ENCODE data around the gene MAP1LC3C.
"Not testable (repeated sequence)": the region's sequence is repeated elsewhere in the genome, so short reads cannot be mapped to it uniquely, and the experiment has no call there.

DNA sequence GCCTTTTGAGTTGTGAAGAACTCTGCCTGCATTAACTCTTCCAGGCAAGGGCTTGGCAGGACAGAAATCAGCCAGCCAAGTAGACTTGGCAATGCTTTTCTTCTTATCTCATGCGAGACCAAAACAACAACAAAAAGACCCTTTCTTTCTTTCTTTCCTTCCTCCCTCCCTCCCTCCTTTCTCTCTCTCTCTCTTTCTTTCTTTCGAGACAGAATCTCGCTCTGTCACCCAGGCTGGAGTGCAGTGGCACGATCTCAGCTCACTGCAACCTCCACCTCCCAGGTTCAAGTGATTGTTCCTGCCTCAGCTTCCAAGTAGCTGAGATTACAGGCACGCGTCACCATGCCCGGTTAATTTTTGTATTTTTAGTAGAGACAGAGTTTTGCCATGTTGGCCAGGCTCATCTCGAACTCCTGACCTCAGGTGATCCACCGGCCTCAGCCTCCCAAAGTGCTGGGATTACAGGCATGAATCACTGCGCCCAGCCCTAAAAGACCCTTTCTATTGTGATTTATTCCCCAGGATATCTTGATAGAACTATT is 10.4 kb downstream of the MAP1LC3C start:
- TF ChIP-seq, protein P1, sequence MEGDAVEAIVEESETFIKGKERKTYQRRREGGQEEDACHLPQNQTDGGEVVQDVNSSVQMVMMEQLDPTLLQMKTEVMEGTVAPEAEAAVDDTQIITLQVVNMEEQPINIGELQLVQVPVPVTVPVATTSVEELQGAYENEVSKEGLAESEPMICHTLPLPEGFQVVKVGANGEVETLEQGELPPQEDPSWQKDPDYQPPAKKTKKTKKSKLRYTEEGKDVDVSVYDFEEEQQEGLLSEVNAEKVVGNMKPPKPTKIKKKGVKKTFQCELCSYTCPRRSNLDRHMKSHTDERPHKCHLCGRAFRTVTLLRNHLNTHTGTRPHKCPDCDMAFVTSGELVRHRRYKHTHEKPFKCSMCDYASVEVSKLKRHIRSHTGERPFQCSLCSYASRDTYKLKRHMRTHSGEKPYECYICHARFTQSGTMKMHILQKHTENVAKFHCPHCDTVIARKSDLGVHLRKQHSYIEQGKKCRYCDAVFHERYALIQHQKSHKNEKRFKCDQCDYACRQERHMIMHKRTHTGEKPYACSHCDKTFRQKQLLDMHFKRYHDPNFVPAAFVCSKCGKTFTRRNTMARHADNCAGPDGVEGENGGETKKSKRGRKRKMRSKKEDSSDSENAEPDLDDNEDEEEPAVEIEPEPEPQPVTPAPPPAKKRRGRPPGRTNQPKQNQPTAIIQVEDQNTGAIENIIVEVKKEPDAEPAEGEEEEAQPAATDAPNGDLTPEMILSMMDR (IDR thresholded peaks at IDR 0.05) = not testable (repeated sequence)
- TF ChIP-seq EZH2 (IDR thresholded peaks at IDR 0.05; ENCODE audit: borderline replicate concordance, insufficient read depth, low read depth, low read length, poor library complexity, severe bottlenecking) = not testable (repeated sequence)
